Measurements from ENCODE around the gene HIGD1A.

HIGD1A gene

DNA sequence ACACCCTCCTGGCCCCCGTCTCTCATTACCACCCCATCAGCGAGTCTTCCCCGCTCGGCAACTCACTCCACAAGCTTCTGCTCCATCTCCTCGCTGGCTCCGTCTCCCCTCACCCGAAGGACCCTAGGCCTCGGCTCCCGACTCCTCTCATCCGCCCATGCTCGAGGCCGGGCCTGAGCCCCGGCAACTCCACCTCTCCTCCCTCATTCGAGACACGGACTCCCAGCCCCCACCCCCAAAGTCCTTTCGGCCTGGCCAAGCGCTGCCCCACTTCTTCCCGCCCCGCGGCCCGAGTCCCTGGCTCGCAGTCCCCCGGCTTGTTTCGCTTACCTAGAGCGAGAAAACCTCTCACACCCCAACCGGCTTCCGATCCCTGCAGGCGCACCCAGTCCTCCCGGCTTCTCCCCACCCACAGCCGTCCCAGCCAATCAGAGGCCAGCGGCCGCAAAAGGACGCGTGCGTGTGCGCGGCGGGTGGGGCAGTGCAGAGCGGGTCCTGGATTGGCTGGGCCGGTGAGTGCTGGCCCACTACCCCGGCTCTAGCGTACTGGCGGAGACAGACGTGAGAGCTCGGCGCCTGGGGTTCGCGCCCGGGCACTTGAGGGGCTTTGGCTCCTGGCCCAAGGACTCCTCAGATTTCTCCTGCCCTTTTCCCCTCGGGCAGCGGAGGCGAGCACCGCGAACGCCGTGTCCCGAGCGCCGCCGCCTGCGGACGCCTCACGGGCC lies at the start of gene HIGD1A:
Gene HIGD1A (minus strand): TSS at position 385 of the 725 bp plus-strand sequence. CDS start 10,237 bp downstream, outside the sequence.
- H3K9me3 Mint-ChIP-seq, result no peaks in the 10 kb centered on the region
- TF ChIP-seq, protein P1, sequence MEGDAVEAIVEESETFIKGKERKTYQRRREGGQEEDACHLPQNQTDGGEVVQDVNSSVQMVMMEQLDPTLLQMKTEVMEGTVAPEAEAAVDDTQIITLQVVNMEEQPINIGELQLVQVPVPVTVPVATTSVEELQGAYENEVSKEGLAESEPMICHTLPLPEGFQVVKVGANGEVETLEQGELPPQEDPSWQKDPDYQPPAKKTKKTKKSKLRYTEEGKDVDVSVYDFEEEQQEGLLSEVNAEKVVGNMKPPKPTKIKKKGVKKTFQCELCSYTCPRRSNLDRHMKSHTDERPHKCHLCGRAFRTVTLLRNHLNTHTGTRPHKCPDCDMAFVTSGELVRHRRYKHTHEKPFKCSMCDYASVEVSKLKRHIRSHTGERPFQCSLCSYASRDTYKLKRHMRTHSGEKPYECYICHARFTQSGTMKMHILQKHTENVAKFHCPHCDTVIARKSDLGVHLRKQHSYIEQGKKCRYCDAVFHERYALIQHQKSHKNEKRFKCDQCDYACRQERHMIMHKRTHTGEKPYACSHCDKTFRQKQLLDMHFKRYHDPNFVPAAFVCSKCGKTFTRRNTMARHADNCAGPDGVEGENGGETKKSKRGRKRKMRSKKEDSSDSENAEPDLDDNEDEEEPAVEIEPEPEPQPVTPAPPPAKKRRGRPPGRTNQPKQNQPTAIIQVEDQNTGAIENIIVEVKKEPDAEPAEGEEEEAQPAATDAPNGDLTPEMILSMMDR (IDR thresholded peaks at IDR 0.05; ENCODE audit: unreplicated experiment in 3 of 3), result no peak
- H3K27ac Mint-ChIP-seq, result peak within 1 kb of the TSS; percentile 98 to 99 (median 99)
- peaks cover 20% of the 10 kb centered on the region for H3K36me3 Mint-ChIP-seq (ENCODE audit: low read depth)
- peaks cover 42% of the 10 kb centered on the region for H3K4me1 Mint-ChIP-seq
- H3K27me3 Mint-ChIP-seq (ENCODE audit: low read depth), result peaks cover 25% of the 10 kb centered on the region
- H3K4me3 Mint-ChIP-seq, result peak within 1 kb of the TSS; percentile 97 to 98 (median 97)

DNA sequence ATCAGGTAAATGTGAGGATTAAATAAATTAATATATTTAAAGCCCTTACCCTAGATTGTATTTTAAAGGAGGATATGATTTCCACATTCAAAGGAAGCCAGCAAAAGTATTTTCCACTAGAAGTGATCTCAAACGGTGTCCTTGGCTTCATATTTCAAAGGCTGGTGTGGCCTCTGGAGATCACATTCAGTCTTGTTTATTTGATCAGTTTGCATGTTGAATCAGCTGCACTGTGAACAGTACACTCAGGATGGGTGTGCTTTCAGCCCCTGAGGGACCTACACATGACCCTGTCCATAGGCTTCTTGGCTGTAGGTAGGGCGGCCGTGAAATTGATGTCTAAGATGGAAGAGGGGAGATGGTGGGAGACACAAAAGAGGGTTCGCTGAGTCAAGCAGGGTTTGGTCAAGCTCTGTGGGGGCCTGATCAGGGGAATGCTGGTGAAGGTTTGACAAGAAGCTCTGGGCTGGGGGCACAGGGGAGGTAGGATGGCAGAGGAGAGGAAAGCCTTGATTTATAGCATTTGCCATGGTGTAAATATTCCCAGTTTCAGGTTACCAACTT lies 49.5 kb upstream of the HIGD1A start:
- H3K36me3 Mint-ChIP-seq (ENCODE audit: low read depth), result no peaks in the 10 kb centered on the region
- TF ChIP-seq, protein P1 (IDR thresholded peaks at IDR 0.05; ENCODE audit: unreplicated experiment in 3 of 3), result no peak

DNA sequence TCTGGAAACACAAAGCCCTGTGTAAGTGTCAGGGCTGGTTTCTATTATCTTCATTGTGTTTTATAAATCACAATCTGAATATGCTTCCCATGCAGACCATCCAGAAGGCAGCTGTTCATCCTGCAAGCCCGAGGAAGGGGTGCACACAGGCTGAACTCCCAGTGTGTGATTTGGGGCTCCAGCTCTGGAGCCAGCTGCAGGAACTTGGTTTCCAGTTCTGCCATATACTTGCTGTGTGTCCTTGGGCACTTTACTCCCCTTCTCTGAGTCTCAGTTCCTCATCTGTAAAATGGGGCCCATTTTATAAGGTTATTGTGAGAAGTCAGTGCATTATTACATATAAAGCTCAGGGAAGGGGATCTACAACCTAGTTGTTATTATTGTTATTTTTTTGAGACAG lies 48.8 kb upstream of the HIGD1A start:
- Mint-ChIP-seq H3K4me3 (no peak overlapping the region), H3K27me3 (ENCODE audit: low read depth) (no peaks in the 10 kb centered on the region), H3K9me3 (peaks cover 4% of the 10 kb centered on the region), H3K27ac (no peak overlapping the region), H3K36me3 (ENCODE audit: low read depth) (no peaks in the 10 kb centered on the region), H3K4me1 (peaks cover 29% of the 10 kb centered on the region)
- TF ChIP-seq, protein P1 (IDR thresholded peaks at IDR 0.05; ENCODE audit: unreplicated experiment in 3 of 3), result no peak

More for the DNA sequence above, 49.5 kb upstream of the HIGD1A start:
- Mint-ChIP-seq H3K27ac (no peak overlapping the region), H3K4me1 (peaks cover 29% of the 10 kb centered on the region), H3K9me3 (peaks cover 7% of the 10 kb centered on the region), H3K4me3 (no peak overlapping the region), H3K27me3 (ENCODE audit: low read depth) (peaks cover 6% of the 10 kb centered on the region)

DNA sequence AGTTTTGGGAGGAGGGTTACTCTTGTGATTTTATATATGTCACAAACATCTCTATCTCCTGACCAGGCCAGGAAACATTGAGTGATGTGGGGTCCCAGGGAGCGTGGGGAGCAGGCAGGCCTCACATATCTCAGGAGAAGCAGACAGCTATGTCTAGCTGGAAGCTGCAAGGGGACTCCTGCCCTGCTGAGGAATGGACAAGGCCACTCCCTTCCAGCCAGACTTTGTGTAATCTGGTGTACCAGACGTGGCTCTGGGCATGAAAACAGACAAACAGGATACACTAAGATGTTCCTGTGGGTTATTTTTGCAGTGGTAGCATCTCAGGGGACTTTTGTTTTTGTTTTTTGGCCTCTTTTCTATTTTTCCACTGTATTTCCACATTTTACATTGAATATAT lies 48.2 kb upstream of the HIGD1A start:
- H3K9me3 Mint-ChIP-seq, result peaks cover 4% of the 10 kb centered on the region
- H3K4me3 Mint-ChIP-seq, result no peak overlapping the region
- TF ChIP-seq, protein P1 (IDR thresholded peaks at IDR 0.05; ENCODE audit: unreplicated experiment in 3 of 3), result no peak
- H3K27me3 Mint-ChIP-seq (ENCODE audit: low read depth), result no peaks in the 10 kb centered on the region
- no peaks in the 10 kb centered on the region for H3K36me3 Mint-ChIP-seq (ENCODE audit: low read depth)
- peak overlapping the region in 2 of 3 experiments; percentile 11 to 22 for H3K27ac Mint-ChIP-seq
- H3K4me1 Mint-ChIP-seq, result peaks cover 29% of the 10 kb centered on the region

DNA sequence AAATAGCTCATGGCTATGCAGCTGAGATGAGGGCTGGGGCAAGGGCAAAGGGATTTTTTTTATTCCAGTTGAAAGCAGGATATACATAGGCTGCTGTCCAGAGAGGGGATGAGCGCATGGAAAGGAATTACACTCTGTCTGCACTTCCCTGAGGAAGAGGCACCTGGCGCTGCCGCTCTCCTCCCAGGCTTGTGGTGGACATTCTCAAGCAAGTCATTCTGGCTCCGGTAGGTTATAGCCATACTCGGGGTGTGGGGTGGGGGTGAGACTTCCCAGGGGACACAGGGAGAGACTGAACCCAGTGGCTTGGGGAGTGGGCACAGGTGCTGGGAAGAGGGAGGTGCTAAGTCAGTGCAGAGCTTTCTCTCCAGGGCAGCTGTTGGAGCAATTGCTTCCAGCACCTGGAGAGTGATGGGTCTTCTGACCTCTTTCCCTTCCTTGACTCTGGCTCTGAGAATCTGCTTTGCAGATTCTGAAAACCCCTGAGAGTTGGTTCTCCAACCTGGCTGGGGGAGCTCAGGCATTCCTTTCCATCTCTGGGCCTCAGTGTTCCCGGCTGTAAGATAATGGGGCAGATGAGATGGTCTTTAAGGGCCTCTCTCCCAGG lies 47.0 kb upstream of the HIGD1A start:
- H3K9me3 Mint-ChIP-seq, result no peaks in the 10 kb centered on the region
- no peaks in the 10 kb centered on the region for H3K36me3 Mint-ChIP-seq (ENCODE audit: low read depth)
- no peak overlapping the region for H3K4me3 Mint-ChIP-seq
- TF ChIP-seq, protein P1 (IDR thresholded peaks at IDR 0.05; ENCODE audit: unreplicated experiment in 3 of 3), result no peak
- no peaks in the 10 kb centered on the region for H3K27me3 Mint-ChIP-seq (ENCODE audit: low read depth)
- H3K4me1 Mint-ChIP-seq, result peaks cover 40% of the 10 kb centered on the region
- H3K27ac Mint-ChIP-seq, result no peak overlapping the region
